SK-N-SH (cell line): ENCODE results near the gene PRRT4. TPM values are rescaled to one million over a fixed set of nuclear protein-coding genes. Genes with fewer than 3 reads are reported as not detected.

Experiments
- CTCF ChIA-PET: fragments of 300-600, 350-600 bp; formaldehyde crosslinking; extraction: SDS; loops from one replicate; lab custom pipeline; 2021; lab: Yijun Ruan, JAX
- POLR2A ChIA-PET: fragments of 350-600 bp; sonication (Branson Sonifier 250); formaldehyde crosslinking; extraction: SDS; loops from one replicate; lab custom pipeline; 2020; ENCODE audit warnings: antibody characterized with exemption, inconsistent platforms; lab: Yijun Ruan, JAX
- DNase-seq: peaks from one replicate; pipeline ENCODE4 v3.0.0; 2012
- H2AFZ ChIP-seq: fragments of 200-600 bp; sonication (generic); 2 replicates; pipeline ENCODE4 v1.8.1; 2016; ENCODE audit warnings: antibody characterized with exemption, mild to moderate bottlenecking, low read depth
- H3F3A ChIP-seq: fragments of 200-600 bp; sonication (generic); replicated peaks from 2 replicates; pipeline ENCODE3; 2016; ENCODE audit warnings: antibody characterized with exemption, mild to moderate bottlenecking; ENCODE audit not compliant: insufficient read depth
- H3K27ac ChIP-seq, 2 experiments: fragments of 200-500 bp in 1 of 2; fragments of 200-600 bp in 1 of 2; sonication (Bioruptor generic) in 1 of 2; sonication (generic), shearing (Covaris generic) in 1 of 2; 2 replicates each; pipeline versions ENCODE4 v1.5.1 to v1.6.1; 2014 to 2016; ENCODE audit warnings: low read depth in 2 of 2, inconsistent platforms in 1 of 2, low read length in 1 of 2, mild to moderate bottlenecking in 1 of 2, mixed read lengths in 1 of 2
- H3K27me3 ChIP-seq: fragments of 200-600 bp; sonication (generic), shearing (Covaris generic); 2 replicates; pipeline ENCODE4 v1.6.1; 2016; ENCODE audit warnings: mixed run types; ENCODE audit not compliant: insufficient read depth
- H3K36me3 ChIP-seq, 2 experiments: fragments of 200-500 bp in 1 of 2; fragments of 200-600 bp in 1 of 2; sonication (Bioruptor generic) in 1 of 2; sonication (generic) in 1 of 2; replicated peaks in 1 of 2; 2 replicates each; pipeline versions ENCODE3 to v1.5.1; 2014 to 2016; ENCODE audit warnings: low read length in 1 of 2, mild to moderate bottlenecking in 1 of 2; ENCODE audit not compliant: insufficient read depth in 2 of 2, control insufficient read depth in 1 of 2
- H3K4me1 ChIP-seq, 2 experiments: fragments of 200-500 bp in 1 of 2; fragments of 200-600 bp in 1 of 2; sonication (Bioruptor generic) in 1 of 2; sonication (generic), shearing (Covaris generic) in 1 of 2; 2 replicates each; pipeline versions ENCODE4 v1.5.1 to v1.6.1; 2014 to 2016; ENCODE audit warnings: low read depth in 1 of 2, low read length in 1 of 2, mixed run types in 1 of 2; ENCODE audit not compliant: insufficient read depth in 2 of 2, control insufficient read depth in 1 of 2
- H3K4me2 ChIP-seq: fragments of 200-600 bp; sonication (generic), shearing (Covaris generic); 2 replicates; pipeline ENCODE4 v1.6.1; 2017; ENCODE audit warnings: mixed run types
- H3K4me3 ChIP-seq, 2 experiments: fragments of 200-500 bp in 1 of 2; fragments of 200-600 bp in 1 of 2; sonication (Bioruptor generic) in 1 of 2; sonication (generic), shearing (Covaris generic) in 1 of 2; 2 replicates each; pipeline versions ENCODE4 v1.5.1 to v1.8.1; 2014 to 2016; ENCODE audit warnings: low read depth in 2 of 2, inconsistent platforms in 1 of 2, low read length in 1 of 2, mild to moderate bottlenecking in 1 of 2, mixed read lengths in 1 of 2, moderate library complexity in 1 of 2
- H3K79me2 ChIP-seq: fragments of 200-600 bp; sonication (generic); 2 replicates; pipeline ENCODE4 v1.8.1; 2017; ENCODE audit warnings: mild to moderate bottlenecking; ENCODE audit not compliant: insufficient read depth
- H3K9ac ChIP-seq: fragments of 200-600 bp; sonication (generic); 2 replicates; pipeline ENCODE4 v1.6.1; 2017; ENCODE audit warnings: mixed run types
- H3K9me2 ChIP-seq: fragments of 200-600 bp; sonication (generic); 2 replicates; pipeline ENCODE4 v1.6.1; 2017; ENCODE audit warnings: mixed run types
- H3K9me3 ChIP-seq: fragments of 200-600 bp; sonication (generic); 2 replicates; pipeline ENCODE4 v1.6.1; 2017; ENCODE audit warnings: mixed run types, mild to moderate bottlenecking, moderate library complexity
- H4K20me1 ChIP-seq: fragments of 200-600 bp; sonication (generic); 2 replicates; pipeline ENCODE4 v1.6.1; 2017; ENCODE audit warnings: mild to moderate bottlenecking, mixed run types; ENCODE audit not compliant: insufficient read depth
- CHD2 ChIP-seq: fragments of 150-350 bp; IDR thresholded peaks from 2 replicates; pipeline ENCODE4 v1.6.1; 2018; ENCODE audit warnings: low read length; ENCODE audit not compliant: partially characterized antibody
- ELF1 ChIP-seq: IDR thresholded peaks from 2 replicates; pipeline ENCODE4 v1.4.0; 2012
- EP300 ChIP-seq, 2 experiments: IDR thresholded peaks; 2 replicates each; pipeline versions ENCODE4 v1.4.0 to v1.6.1; 2012; ENCODE audit warnings: borderline replicate concordance in 1 of 2, low read depth in 1 of 2, low read length in 1 of 2
- FOSL2 ChIP-seq: IDR thresholded peaks from 2 replicates; pipeline ENCODE4 v1.4.0; 2012; ENCODE audit warnings: low read depth, mild to moderate bottlenecking, moderate library complexity, borderline replicate concordance
- FOXJ3 ChIP-seq: sonication (generic); formaldehyde crosslinking; IDR thresholded peaks from 2 replicates; pipeline ENCODE4 v1.5.1; 2020; ENCODE audit warnings: mild to moderate bottlenecking, missing genetic modification reagents
- FOXM1 ChIP-seq: IDR thresholded peaks from 2 replicates; pipeline ENCODE4 v1.4.0; 2012; ENCODE audit warnings: low read depth, mild to moderate bottlenecking
- GATA2 ChIP-seq: sonication (generic); formaldehyde crosslinking; IDR thresholded peaks from 2 replicates; pipeline ENCODE4 v1.5.0; 2020; ENCODE audit warnings: mild to moderate bottlenecking, missing genetic modification reagents
- JUND ChIP-seq: IDR thresholded peaks from 2 replicates; pipeline ENCODE4 v1.4.0; 2012
- MEF2A ChIP-seq: IDR thresholded peaks from 2 replicates; pipeline ENCODE4 v1.4.0; 2012; ENCODE audit warnings: low read depth, borderline replicate concordance
- NFIC ChIP-seq: IDR thresholded peaks from 2 replicates; pipeline ENCODE4 v1.4.0; 2012; ENCODE audit warnings: borderline replicate concordance
- NRF1 ChIP-seq: IDR thresholded peaks from 2 replicates; pipeline ENCODE4 v1.6.1; 2012; ENCODE audit warnings: low read depth, mild to moderate bottlenecking, low read length
- POLR2AphosphoS5 ChIP-seq: IDR thresholded peaks from 2 replicates; pipeline ENCODE4 v1.6.1; 2012; ENCODE audit warnings: low read depth, low read length
- RAD21 ChIP-seq: IDR thresholded peaks from 2 replicates; pipeline ENCODE4 v1.6.1; 2012; ENCODE audit warnings: mild to moderate bottlenecking, low read length
- RCOR1 ChIP-seq: fragments of 150-350 bp; IDR thresholded peaks from 2 replicates; pipeline ENCODE4 v1.6.1; 2017; ENCODE audit warnings: antibody characterized with exemption, low read length
- RFX5 ChIP-seq: IDR thresholded peaks from 2 replicates; pipeline ENCODE4 v1.6.1; 2012; ENCODE audit warnings: mild to moderate bottlenecking, improper control_type of control experiment, low read length
- RXRA ChIP-seq: IDR thresholded peaks from 2 replicates; pipeline ENCODE4 v1.4.0; 2012; ENCODE audit warnings: low read depth, mild to moderate bottlenecking, borderline replicate concordance
- SIN3A ChIP-seq: IDR thresholded peaks from 2 replicates; pipeline ENCODE4 v1.6.1; 2012; ENCODE audit warnings: low read depth, mild to moderate bottlenecking, low read length, moderate library complexity, borderline replicate concordance
- USF1 ChIP-seq: IDR thresholded peaks from 2 replicates; pipeline ENCODE4 v1.4.0; 2012; ENCODE audit warnings: low read depth, borderline replicate concordance
- YY1 ChIP-seq: IDR thresholded peaks from 2 replicates; pipeline ENCODE4 v1.4.0; 2012; ENCODE audit warnings: low read depth, mild to moderate bottlenecking
- WGBS: methylation state at CpG from one replicate; pipeline ENCODE4 v1.1.6; 2017; ENCODE audit warnings: low lambda C conversion rate; 5-methylcytosine and 5-hydroxymethylcytosine counted together
- polyA plus RNA-seq, 3 experiments: library from polyadenylated mRNA; depleted of rRNA; stranded (reverse); fragments of >200 nt; gene quantifications; 2 replicates each; pipeline ENCODE4 v1.2.3, GENCODE V29; 2012
- TF ChIP-seq, protein P1 (sequence below): fragments of 150-350 bp; IDR thresholded peaks from 2 replicates; pipeline ENCODE4 v1.6.1; 2017; ENCODE audit warnings: antibody characterized with exemption, low read length, low read depth, borderline replicate concordance
- TF ChIP-seq, protein P2 (sequence below): IDR thresholded peaks from 2 replicates; pipeline ENCODE4 v1.4.0; 2012; ENCODE audit warnings: low read depth, borderline replicate concordance

Gene PRRT4
- polyA plus RNA-seq, 1 of the 3 experiments (the other 2 are of a cell fraction) = 1.5 TPM

DNA sequence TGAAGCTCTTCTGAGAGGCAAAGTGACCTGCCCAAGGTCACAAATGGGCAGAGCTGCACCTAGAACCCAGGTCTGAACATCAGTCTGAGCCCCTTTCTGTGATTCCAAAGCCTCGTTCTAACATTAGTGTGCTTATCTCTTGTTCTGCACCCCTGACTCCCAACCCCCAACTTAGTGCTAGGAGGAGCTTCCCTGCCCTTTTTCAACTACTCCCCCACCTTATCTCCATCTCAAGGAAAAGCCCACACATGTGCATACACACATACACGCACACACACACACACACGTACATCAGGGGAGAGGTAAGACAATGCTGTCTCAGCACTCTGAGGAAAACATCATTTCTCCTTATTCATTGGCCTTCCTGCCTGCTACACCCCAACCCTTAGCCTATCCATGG is 8.3 kb downstream of the PRRT4 start:
- no peak for TF ChIP-seq FOSL2
- TF ChIP-seq EP300 (IDR thresholded peaks at IDR 0.05; ENCODE audit: borderline replicate concordance in 1 of 2, low read depth in 1 of 2, low read length in 1 of 2) = no peak
- no peak for TF ChIP-seq RXRA
- TF ChIP-seq POLR2AphosphoS5 = no peak
- TF ChIP-seq, protein P1, sequence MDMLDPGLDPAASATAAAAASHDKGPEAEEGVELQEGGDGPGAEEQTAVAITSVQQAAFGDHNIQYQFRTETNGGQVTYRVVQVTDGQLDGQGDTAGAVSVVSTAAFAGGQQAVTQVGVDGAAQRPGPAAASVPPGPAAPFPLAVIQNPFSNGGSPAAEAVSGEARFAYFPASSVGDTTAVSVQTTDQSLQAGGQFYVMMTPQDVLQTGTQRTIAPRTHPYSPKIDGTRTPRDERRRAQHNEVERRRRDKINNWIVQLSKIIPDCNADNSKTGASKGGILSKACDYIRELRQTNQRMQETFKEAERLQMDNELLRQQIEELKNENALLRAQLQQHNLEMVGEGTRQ = no peak
- no peak for TF ChIP-seq RCOR1
- TF ChIP-seq MEF2A = no peak
- TF ChIP-seq, protein P2, sequence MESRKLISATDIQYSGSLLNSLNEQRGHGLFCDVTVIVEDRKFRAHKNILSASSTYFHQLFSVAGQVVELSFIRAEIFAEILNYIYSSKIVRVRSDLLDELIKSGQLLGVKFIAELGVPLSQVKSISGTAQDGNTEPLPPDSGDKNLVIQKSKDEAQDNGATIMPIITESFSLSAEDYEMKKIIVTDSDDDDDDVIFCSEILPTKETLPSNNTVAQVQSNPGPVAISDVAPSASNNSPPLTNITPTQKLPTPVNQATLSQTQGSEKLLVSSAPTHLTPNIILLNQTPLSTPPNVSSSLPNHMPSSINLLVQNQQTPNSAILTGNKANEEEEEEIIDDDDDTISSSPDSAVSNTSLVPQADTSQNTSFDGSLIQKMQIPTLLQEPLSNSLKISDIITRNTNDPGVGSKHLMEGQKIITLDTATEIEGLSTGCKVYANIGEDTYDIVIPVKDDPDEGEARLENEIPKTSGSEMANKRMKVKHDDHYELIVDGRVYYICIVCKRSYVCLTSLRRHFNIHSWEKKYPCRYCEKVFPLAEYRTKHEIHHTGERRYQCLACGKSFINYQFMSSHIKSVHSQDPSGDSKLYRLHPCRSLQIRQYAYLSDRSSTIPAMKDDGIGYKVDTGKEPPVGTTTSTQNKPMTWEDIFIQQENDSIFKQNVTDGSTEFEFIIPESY = no peak
- no peak for TF ChIP-seq RFX5
- no peak for TF ChIP-seq JUND
- TF ChIP-seq GATA2 = no peak
- TF ChIP-seq NFIC = no peak
- no peak for TF ChIP-seq RAD21
- TF ChIP-seq ELF1 = no peak
- no peak for TF ChIP-seq YY1
- ChIA-PET CTCF (interaction anchor here (0.7 to 17.6 kb wide), 8 partner anchors 8 to 73 kb away, joined by 3 to 493 read pairs (median 5); partner anchors contain the start of genes PRRT4 and RBM28), POLR2A (interaction anchor here (1.7 kb wide), 1 partner anchor 34 kb away, joined by 5 read pairs; no protein-coding TSS in a partner anchor)
- no peak overlapping the region for H2AFZ ChIP-seq
- peak; percentile 30 for DNase-seq
- no peaks in the 10 kb centered on the region for H3K79me2 ChIP-seq
- no peaks in the 10 kb centered on the region for H3F3A ChIP-seq
- peaks cover 7% of the 10 kb centered on the region; the same call in 1 of the 2 replicates for H3K27me3 ChIP-seq
- H3K9me2 ChIP-seq = no peaks in the 10 kb centered on the region
- H3K4me3 ChIP-seq = no peak overlapping the region
- no peaks in the 10 kb centered on the region for H3K9me3 ChIP-seq
- no peaks in the 10 kb centered on the region for H4K20me1 ChIP-seq
- H3K9ac ChIP-seq = no peak overlapping the region
- H3K4me2 ChIP-seq = no peak overlapping the region
- peaks cover 0 to 67% of the 10 kb centered on the region in 2 experiments; a peak in 2 of 4 replicates for H3K4me1 ChIP-seq
- peak overlapping the region in 1 of 2 experiments; percentile 45; a peak in 1 of 4 replicates for H3K27ac ChIP-seq
- no peaks in the 10 kb centered on the region for H3K36me3 ChIP-seq
- 77% methylated on average over 3 of the region's 3 CpGs for WGBS

DNA sequence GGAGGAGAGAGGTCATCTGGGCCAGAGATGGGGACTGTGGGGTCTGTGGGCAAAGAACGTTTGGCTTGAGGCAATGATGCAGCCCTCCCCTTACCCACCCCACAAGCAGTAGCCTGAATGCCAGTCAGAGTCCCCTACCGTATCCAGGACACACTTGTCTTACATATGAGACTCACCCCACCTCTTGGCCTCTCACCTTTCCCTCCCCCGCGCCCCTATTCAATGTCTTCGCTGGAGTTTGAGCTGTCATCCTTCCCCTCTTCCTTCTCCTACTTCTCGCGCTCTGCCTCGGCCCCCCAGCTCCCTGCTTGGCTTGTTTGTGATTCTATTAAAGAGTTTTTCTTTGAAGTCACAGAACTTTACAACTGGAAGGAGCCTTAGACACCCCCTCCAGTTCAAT is 8.9 kb downstream of the PRRT4 start:
- peaks cover 0 to 67% of the 10 kb centered on the region in 2 experiments; a peak in 2 of 4 replicates for H3K4me1 ChIP-seq
- H3K27me3 ChIP-seq = peaks cover 7% of the 10 kb centered on the region; the same call in 1 of the 2 replicates
- H3K79me2 ChIP-seq = no peaks in the 10 kb centered on the region
- TF ChIP-seq, protein P2 = no peak
- TF ChIP-seq FOXM1 (no peak), NRF1 (no peak), ELF1 (no peak), RFX5 (no peak), EP300 (IDR thresholded peaks at IDR 0.05; ENCODE audit: borderline replicate concordance in 1 of 2, low read depth in 1 of 2, low read length in 1 of 2) (no peak), FOXJ3 (CRISPR knock-in tag) (no peak), USF1 (no peak), CHD2 (no peak), SIN3A (no peak), RAD21 (no peak)
- TF ChIP-seq, protein P1 = no peak
- TF ChIP-seq, all 33 proteins: peak for 0
- Histone ChIP-seq H3F3A (no peaks in the 10 kb centered on the region), H3K4me2 (no peak overlapping the region), H3K9ac (no peak overlapping the region), H3K36me3 (no peaks in the 10 kb centered on the region), H4K20me1 (no peaks in the 10 kb centered on the region), H3K9me3 (no peaks in the 10 kb centered on the region), H3K27ac (peak overlapping the region in 1 of 2 experiments; percentile 45; a peak in 1 of 4 replicates), H3K4me3 (no peak overlapping the region), H2AFZ (no peak overlapping the region), H3K9me2 (no peaks in the 10 kb centered on the region)
- ChIA-PET CTCF (interaction anchor here (0.7 to 17.6 kb wide), 8 partner anchors 8 to 73 kb away, joined by 3 to 493 read pairs (median 5); partner anchors contain the start of genes PRRT4 and RBM28), POLR2A (interaction anchor here (1.7 kb wide), 1 partner anchor 34 kb away, joined by 5 read pairs; no protein-coding TSS in a partner anchor)
- DNase-seq = no peak
- WGBS = 81% methylated on average over 8 of the region's 8 CpGs
